ENCODE measurements around the gene COL4A1. TPM values are rescaled to one million over a fixed set of nuclear protein-coding genes. Genes with fewer than 3 reads are reported as not detected.

The COL4A1 gene
- polyA plus RNA-seq, 1 of the 3 experiments (the other 2 are of a cell fraction): 30.3 TPM

GRCh38 chr13:110356362-110356761 lies 49.4 kb upstream of the COL4A1 start:
- Histone ChIP-seq H3K27me3 (ENCODE audit: insufficient read depth) (no peaks in the 10 kb centered on the region), H3F3A (replicated peaks; ENCODE audit: insufficient read depth) (peaks cover 4% of the 10 kb centered on the region), H3K9me3 (no peaks in the 10 kb centered on the region), H3K36me3 (replicated peaks in 1 of 2; ENCODE audit: control insufficient read depth in 1 of 2, insufficient read depth in 2 of 2, low read length in 1 of 2) (peaks cover 6 to 21% of the 10 kb centered on the region in 2 experiments), H3K4me2 (no peak overlapping the region), H3K9ac (no peak overlapping the region), H3K4me3 (ENCODE audit: low read depth in 2 of 2, low read length in 1 of 2) (no peak overlapping the region), H3K79me2 (ENCODE audit: insufficient read depth) (peaks cover 54% of the 10 kb centered on the region), H3K4me1 (ENCODE audit: control insufficient read depth in 1 of 2, insufficient read depth in 2 of 2, low read depth in 1 of 2, low read length in 1 of 2) (peaks cover 7 to 16% of the 10 kb centered on the region in 2 experiments; a peak in 2 of 4 replicates), H3K9me2 (no peaks in the 10 kb centered on the region), H3K27ac (ENCODE audit: low read depth in 2 of 2, low read length in 1 of 2) (no peak overlapping the region), H2AFZ (ENCODE audit: low read depth) (no peak overlapping the region), H4K20me1 (ENCODE audit: insufficient read depth) (no peaks in the 10 kb centered on the region)
- ChIA-PET POLR2A (interaction anchor here (0.7 kb wide), 1 partner anchor 349 kb away, joined by 3 read pairs; no protein-coding TSS in a partner anchor), CTCF (interaction anchor here (1.0 kb wide), 1 partner anchor 108 kb away, joined by 4 read pairs; no protein-coding TSS in a partner anchor)
- TF ChIP-seq, protein P1, sequence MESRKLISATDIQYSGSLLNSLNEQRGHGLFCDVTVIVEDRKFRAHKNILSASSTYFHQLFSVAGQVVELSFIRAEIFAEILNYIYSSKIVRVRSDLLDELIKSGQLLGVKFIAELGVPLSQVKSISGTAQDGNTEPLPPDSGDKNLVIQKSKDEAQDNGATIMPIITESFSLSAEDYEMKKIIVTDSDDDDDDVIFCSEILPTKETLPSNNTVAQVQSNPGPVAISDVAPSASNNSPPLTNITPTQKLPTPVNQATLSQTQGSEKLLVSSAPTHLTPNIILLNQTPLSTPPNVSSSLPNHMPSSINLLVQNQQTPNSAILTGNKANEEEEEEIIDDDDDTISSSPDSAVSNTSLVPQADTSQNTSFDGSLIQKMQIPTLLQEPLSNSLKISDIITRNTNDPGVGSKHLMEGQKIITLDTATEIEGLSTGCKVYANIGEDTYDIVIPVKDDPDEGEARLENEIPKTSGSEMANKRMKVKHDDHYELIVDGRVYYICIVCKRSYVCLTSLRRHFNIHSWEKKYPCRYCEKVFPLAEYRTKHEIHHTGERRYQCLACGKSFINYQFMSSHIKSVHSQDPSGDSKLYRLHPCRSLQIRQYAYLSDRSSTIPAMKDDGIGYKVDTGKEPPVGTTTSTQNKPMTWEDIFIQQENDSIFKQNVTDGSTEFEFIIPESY (IDR thresholded peaks at IDR 0.05; ENCODE audit: borderline replicate concordance, low read depth): no peak
- no peak for TF ChIP-seq PBX3 (IDR thresholded peaks at IDR 0.05)
- TF ChIP-seq RFX5 (IDR thresholded peaks at IDR 0.05; ENCODE audit: low read length): no peak
- TF ChIP-seq MXI1 (IDR thresholded peaks at IDR 0.05; ENCODE audit: low read depth, low read length): no peak
- DNase-seq: no peak
- 91% methylated on average over 11 of the region's 12 CpGs for WGBS (ENCODE audit: low lambda C conversion rate)

GRCh38 chr13:110354715-110355473 lies 47.9 kb upstream of the COL4A1 start:
- Histone ChIP-seq H3F3A (replicated peaks; ENCODE audit: insufficient read depth) (peaks cover 8% of the 10 kb centered on the region), H2AFZ (ENCODE audit: low read depth) (no peak overlapping the region), H3K36me3 (replicated peaks in 1 of 2; ENCODE audit: control insufficient read depth in 1 of 2, insufficient read depth in 2 of 2, low read length in 1 of 2) (peaks cover 6 to 20% of the 10 kb centered on the region in 2 experiments), H3K4me1 (ENCODE audit: control insufficient read depth in 1 of 2, insufficient read depth in 2 of 2, low read depth in 1 of 2, low read length in 1 of 2) (peaks cover 7 to 9% of the 10 kb centered on the region in 2 experiments; a peak in 2 of 4 replicates), H3K9me2 (no peaks in the 10 kb centered on the region), H3K4me2 (no peak overlapping the region), H3K4me3 (ENCODE audit: low read depth in 2 of 2, low read length in 1 of 2) (no peak overlapping the region), H3K27me3 (ENCODE audit: insufficient read depth) (no peaks in the 10 kb centered on the region), H3K27ac (ENCODE audit: low read depth in 2 of 2, low read length in 1 of 2) (no peak overlapping the region), H4K20me1 (ENCODE audit: insufficient read depth) (no peaks in the 10 kb centered on the region), H3K9me3 (no peaks in the 10 kb centered on the region), H3K9ac (no peak overlapping the region), H3K79me2 (ENCODE audit: insufficient read depth) (peaks cover 66% of the 10 kb centered on the region)
- ChIA-PET POLR2A (no interaction called here), CTCF (interaction anchor here (1.7 to 2.0 kb wide), 2 partner anchors 11 to 14 kb away, joined by 3 to 6 read pairs; no protein-coding TSS in a partner anchor)
- DNase-seq: no peak
- WGBS (ENCODE audit: low lambda C conversion rate): 94% methylated on average over 3 of the region's 5 CpGs
- TF ChIP-seq POLR2AphosphoS5 (IDR thresholded peaks at IDR 0.05; ENCODE audit: low read depth, low read length): no peak
- TF ChIP-seq IRF3 (IDR thresholded peaks at IDR 0.05; ENCODE audit: low read depth, low read length): no peak
- TF ChIP-seq, protein P2, sequence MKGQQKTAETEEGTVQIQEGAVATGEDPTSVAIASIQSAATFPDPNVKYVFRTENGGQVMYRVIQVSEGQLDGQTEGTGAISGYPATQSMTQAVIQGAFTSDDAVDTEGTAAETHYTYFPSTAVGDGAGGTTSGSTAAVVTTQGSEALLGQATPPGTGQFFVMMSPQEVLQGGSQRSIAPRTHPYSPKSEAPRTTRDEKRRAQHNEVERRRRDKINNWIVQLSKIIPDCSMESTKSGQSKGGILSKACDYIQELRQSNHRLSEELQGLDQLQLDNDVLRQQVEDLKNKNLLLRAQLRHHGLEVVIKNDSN (IDR thresholded peaks at IDR 0.05; ENCODE audit: borderline replicate concordance, low read depth): no peak
- no peak for TF ChIP-seq CHD2 (IDR thresholded peaks at IDR 0.05; ENCODE audit: low read length, partially characterized antibody)
- TF ChIP-seq NFIC (IDR thresholded peaks at IDR 0.05; ENCODE audit: borderline replicate concordance): no peak
- TF ChIP-seq NRF1 (IDR thresholded peaks at IDR 0.05; ENCODE audit: low read depth, low read length): no peak
- no peak for TF ChIP-seq MEF2A (IDR thresholded peaks at IDR 0.05; ENCODE audit: borderline replicate concordance, low read depth)
- no peak for TF ChIP-seq PBX3 (IDR thresholded peaks at IDR 0.05)
- no peak for TF ChIP-seq RXRA (IDR thresholded peaks at IDR 0.05; ENCODE audit: borderline replicate concordance, low read depth)
- TF ChIP-seq SIN3A (IDR thresholded peaks at IDR 0.05; ENCODE audit: borderline replicate concordance, low read depth, low read length): no peak
- TF ChIP-seq TCF12 (IDR thresholded peaks at IDR 0.05): no peak
- no peak for TF ChIP-seq SMC3 (IDR thresholded peaks at IDR 0.05; ENCODE audit: low read depth, low read length)
- no peak for TF ChIP-seq RCOR1 (IDR thresholded peaks at IDR 0.05; ENCODE audit: low read length)
- no peak for TF ChIP-seq EP300 (IDR thresholded peaks at IDR 0.05; ENCODE audit: borderline replicate concordance in 1 of 2, low read depth in 1 of 2, low read length in 1 of 2)
- TF ChIP-seq EZH2phosphoT487 (IDR thresholded peaks at IDR 0.05; ENCODE audit: borderline replicate concordance, low read depth): no peak
